OCI-LY7 (cell line): ENCODE data around the gene LSAMP.

ENCODE experiments used
- CTCF ChIP-seq: fragments of 200-600 bp; sonication (generic); conservative IDR thresholded peaks from 2 replicates; pipeline ENCODE4 v1.5.1; 2014; ENCODE audit warnings: mild to moderate bottlenecking, antibody characterized with exemption, low read length, moderate library complexity, mixed read lengths
- EZH2phosphoT487 ChIP-seq: fragments of 200-600 bp; sonication (generic); IDR thresholded peaks from 2 replicates; pipeline ENCODE4 v1.6.1; 2018; ENCODE audit warnings: low read depth, borderline replicate concordance, mild to moderate bottlenecking, mixed run types, antibody characterized with exemption, low read length, moderate library complexity, mixed read lengths

- no peak for TF ChIP-seq CTCF
- TF ChIP-seq EZH2phosphoT487 = no peak
Measured at GRCh38 chr3:116246406-116246980, 198.8 kb downstream of the LSAMP start.
